ENCODE results near the gene FCER1A.
A peak's percentile ranks its signal among the peaks of the same experiment; 100 is the strongest.

FCER1A gene

GRCh38 chr1:159315381-159315780 lies 13.2 kb downstream of the FCER1A start:
- Histone ChIP-seq H3K4me1 (ENCODE audit: control extremely low read depth in 1 of 4, control insufficient read depth in 4 of 4, insufficient read depth in 4 of 4, low read length in 3 of 4) (peaks cover 0 to 10% (median 6%) of the 10 kb centered on the region in 4 experiments), H3K9me3 (ENCODE audit: control extremely low read depth in 1 of 5, control insufficient read depth in 4 of 5, insufficient read depth in 2 of 5, low read depth in 1 of 5, low read length in 4 of 5) (no peaks in the 10 kb centered on the region), H3K4me3 (ENCODE audit: control insufficient read depth in 1 of 7, extremely low read depth in 1 of 7, insufficient read depth in 4 of 7, low read depth in 2 of 7, low read length in 6 of 7) (no peak overlapping the region), H3K27ac (ENCODE audit: insufficient read depth in 1 of 2, low read depth in 1 of 2, low read length in 2 of 2, poor library complexity in 1 of 2, severe bottlenecking in 2 of 2) (no peak overlapping the region), H3K36me3 (ENCODE audit: control insufficient read depth in 4 of 4, insufficient read depth in 4 of 4, low read length in 3 of 4) (no peaks in the 10 kb centered on the region), H3K27me3 (replicated peaks in 2 of 5; ENCODE audit: control insufficient read depth in 4 of 5, insufficient read depth in 5 of 5, low read length in 4 of 5) (no peaks in the 10 kb centered on the region)
- ChIA-PET CTCF (no interaction called here), POLR2A (no interaction called here)
- peak; percentile 22 to 76 (median 64) for DNase-seq

- peaks cover 0 to 3% (median 0%) of the 10 kb centered on the region in 5 experiments for H3K9me3 ChIP-seq (ENCODE audit: control extremely low read depth in 1 of 5, control insufficient read depth in 4 of 5, insufficient read depth in 2 of 5, low read depth in 1 of 5, low read length in 4 of 5)
- H3K4me1 ChIP-seq (ENCODE audit: control extremely low read depth in 1 of 4, control insufficient read depth in 4 of 4, insufficient read depth in 4 of 4, low read length in 3 of 4), result peaks cover 0 to 10% (median 6%) of the 10 kb centered on the region in 4 experiments
- no peaks in the 10 kb centered on the region for H3K36me3 ChIP-seq (ENCODE audit: control insufficient read depth in 4 of 4, insufficient read depth in 4 of 4, low read length in 3 of 4)
- H3K27ac ChIP-seq (ENCODE audit: insufficient read depth in 1 of 2, low read depth in 1 of 2, low read length in 2 of 2, poor library complexity in 1 of 2, severe bottlenecking in 2 of 2), result no peak overlapping the region
- H3K27me3 ChIP-seq (replicated peaks in 2 of 5; ENCODE audit: control insufficient read depth in 4 of 5, insufficient read depth in 5 of 5, low read length in 4 of 5), result no peaks in the 10 kb centered on the region
- 90% methylated on average over 4 of the region's 8 CpGs for WGBS (ENCODE audit: insufficient coverage)
- no peak for DNase-seq
- ChIA-PET CTCF (interaction anchor here (0.7 kb wide), 1 partner anchor 79 kb away, joined by 3 read pairs; no protein-coding TSS in a partner anchor), POLR2A (no interaction called here)
- H3K4me3 ChIP-seq (ENCODE audit: control insufficient read depth in 1 of 7, extremely low read depth in 1 of 7, insufficient read depth in 4 of 7, low read depth in 2 of 7, low read length in 6 of 7), result no peak overlapping the region
These were observed 16.8 kb downstream of the FCER1A start for GRCh38 chr1:159318784-159319551.

GRCh38 chr1:159334797-159335196 lies 32.7 kb downstream of the FCER1A start:
- peaks cover 0 to 1% (median 0%) of the 10 kb centered on the region in 5 experiments for H3K9me3 ChIP-seq (ENCODE audit: control extremely low read depth in 1 of 5, control insufficient read depth in 4 of 5, insufficient read depth in 2 of 5, low read depth in 1 of 5, low read length in 4 of 5)
- H3K4me3 ChIP-seq (ENCODE audit: control insufficient read depth in 1 of 7, extremely low read depth in 1 of 7, insufficient read depth in 4 of 7, low read depth in 2 of 7, low read length in 6 of 7), result no peak overlapping the region
- H3K27me3 ChIP-seq (replicated peaks in 2 of 5; ENCODE audit: control insufficient read depth in 4 of 5, insufficient read depth in 5 of 5, low read length in 4 of 5), result no peaks in the 10 kb centered on the region
- 43% methylated on average over 1 of the region's 2 CpGs for WGBS (ENCODE audit: insufficient coverage)
- ChIA-PET POLR2A (no interaction called here), CTCF (no interaction called here)
- H3K4me1 ChIP-seq (ENCODE audit: control extremely low read depth in 1 of 4, control insufficient read depth in 4 of 4, insufficient read depth in 4 of 4, low read length in 3 of 4), result no peaks in the 10 kb centered on the region
- no peaks in the 10 kb centered on the region for H3K36me3 ChIP-seq (ENCODE audit: control insufficient read depth in 4 of 4, insufficient read depth in 4 of 4, low read length in 3 of 4)
- H3K27ac ChIP-seq (ENCODE audit: insufficient read depth in 1 of 2, low read depth in 1 of 2, low read length in 2 of 2, poor library complexity in 1 of 2, severe bottlenecking in 2 of 2), result no peak overlapping the region
- DNase-seq, result no peak

DNA sequence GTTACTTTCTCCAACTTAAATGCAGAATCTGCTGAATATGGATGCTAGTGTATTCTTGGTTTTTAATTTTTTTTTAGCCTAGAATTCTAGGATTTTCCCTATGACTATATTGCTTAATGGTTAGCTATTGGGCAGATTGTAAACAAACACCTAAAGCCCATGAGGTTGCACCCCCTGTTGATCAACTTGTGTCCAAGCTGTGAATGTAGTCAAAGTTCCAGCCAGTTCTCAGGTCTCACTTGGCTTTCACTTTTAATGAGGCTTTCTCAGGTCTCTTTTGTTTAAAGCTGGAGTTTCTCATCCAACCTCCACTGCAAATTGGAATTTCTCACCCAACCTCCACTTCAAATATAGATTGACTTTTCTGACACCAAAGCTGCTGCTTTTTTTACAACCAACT lies 35.9 kb downstream of the FCER1A start:
- Histone ChIP-seq H3K4me1 (ENCODE audit: control extremely low read depth in 1 of 4, control insufficient read depth in 4 of 4, insufficient read depth in 4 of 4, low read length in 3 of 4) (peaks cover 0 to 3% (median 0%) of the 10 kb centered on the region in 4 experiments), H3K4me3 (ENCODE audit: control insufficient read depth in 1 of 7, extremely low read depth in 1 of 7, insufficient read depth in 4 of 7, low read depth in 2 of 7, low read length in 6 of 7) (no peak overlapping the region), H3K9me3 (ENCODE audit: control extremely low read depth in 1 of 5, control insufficient read depth in 4 of 5, insufficient read depth in 2 of 5, low read depth in 1 of 5, low read length in 4 of 5) (no peaks in the 10 kb centered on the region), H3K27ac (ENCODE audit: insufficient read depth in 1 of 2, low read depth in 1 of 2, low read length in 2 of 2, poor library complexity in 1 of 2, severe bottlenecking in 2 of 2) (no peak overlapping the region), H3K27me3 (replicated peaks in 2 of 5; ENCODE audit: control insufficient read depth in 4 of 5, insufficient read depth in 5 of 5, low read length in 4 of 5) (no peaks in the 10 kb centered on the region), H3K36me3 (ENCODE audit: control insufficient read depth in 4 of 4, insufficient read depth in 4 of 4, low read length in 3 of 4) (no peaks in the 10 kb centered on the region)
- no peak for DNase-seq
- POLR2A ChIA-PET, result no interaction called here
- CTCF ChIA-PET, result no interaction called here

GRCh38 chr1:159339536-159339935 lies 37.4 kb downstream of the FCER1A start:
- H3K27me3 ChIP-seq (replicated peaks in 2 of 5; ENCODE audit: control insufficient read depth in 4 of 5, insufficient read depth in 5 of 5, low read length in 4 of 5), result no peaks in the 10 kb centered on the region
- no CpG with 5 or more reads among the region's 1 CpG for WGBS (ENCODE audit: insufficient coverage)
- H3K4me3 ChIP-seq (ENCODE audit: control insufficient read depth in 1 of 7, extremely low read depth in 1 of 7, insufficient read depth in 4 of 7, low read depth in 2 of 7, low read length in 6 of 7), result no peak overlapping the region
- no peak overlapping the region for H3K27ac ChIP-seq (ENCODE audit: insufficient read depth in 1 of 2, low read depth in 1 of 2, low read length in 2 of 2, poor library complexity in 1 of 2, severe bottlenecking in 2 of 2)
- DNase-seq, result peak in 1 of 3 donors; percentile 13
- CTCF ChIA-PET, result no interaction called here
- H3K36me3 ChIP-seq (ENCODE audit: control insufficient read depth in 4 of 4, insufficient read depth in 4 of 4, low read length in 3 of 4), result no peaks in the 10 kb centered on the region
- POLR2A ChIA-PET, result no interaction called here
- no peaks in the 10 kb centered on the region for H3K9me3 ChIP-seq (ENCODE audit: control extremely low read depth in 1 of 5, control insufficient read depth in 4 of 5, insufficient read depth in 2 of 5, low read depth in 1 of 5, low read length in 4 of 5)
- peaks cover 0 to 3% (median 0%) of the 10 kb centered on the region in 4 experiments for H3K4me1 ChIP-seq (ENCODE audit: control extremely low read depth in 1 of 4, control insufficient read depth in 4 of 4, insufficient read depth in 4 of 4, low read length in 3 of 4)

DNA sequence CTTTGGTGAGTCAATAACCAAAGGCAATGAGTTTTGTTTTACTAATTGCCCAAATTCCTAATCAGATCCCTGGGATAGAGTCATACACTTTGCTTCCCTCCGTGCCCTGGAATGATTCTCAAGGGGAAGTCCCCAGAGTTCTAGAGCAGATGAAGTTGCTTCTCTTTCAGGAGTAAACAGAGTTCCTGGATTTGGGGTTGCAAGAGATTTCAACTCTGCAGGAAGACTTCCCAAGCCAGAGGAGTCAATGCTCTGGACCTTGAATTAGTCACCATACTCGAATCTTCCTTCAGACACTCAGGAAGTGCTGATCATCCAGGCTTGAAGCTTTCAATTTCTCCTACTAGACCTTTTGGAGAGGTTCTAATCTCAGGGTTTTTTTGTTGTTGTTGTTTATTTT lies 39.6 kb downstream of the FCER1A start:
- no peaks in the 10 kb centered on the region for H3K36me3 ChIP-seq (ENCODE audit: control insufficient read depth in 4 of 4, insufficient read depth in 4 of 4, low read length in 3 of 4)
- CTCF ChIA-PET, result interaction anchor here (0.9 kb wide), 1 partner anchor 9 kb away, joined by 4 read pairs; no protein-coding TSS in a partner anchor
- H3K27ac ChIP-seq (ENCODE audit: insufficient read depth in 1 of 2, low read depth in 1 of 2, low read length in 2 of 2, poor library complexity in 1 of 2, severe bottlenecking in 2 of 2), result no peak overlapping the region
- no peak overlapping the region for H3K4me3 ChIP-seq (ENCODE audit: control insufficient read depth in 1 of 7, extremely low read depth in 1 of 7, insufficient read depth in 4 of 7, low read depth in 2 of 7, low read length in 6 of 7)
- peaks cover 0 to 3% (median 0%) of the 10 kb centered on the region in 4 experiments for H3K4me1 ChIP-seq (ENCODE audit: control extremely low read depth in 1 of 4, control insufficient read depth in 4 of 4, insufficient read depth in 4 of 4, low read length in 3 of 4)
- POLR2A ChIA-PET, result no interaction called here
- H3K9me3 ChIP-seq (ENCODE audit: control extremely low read depth in 1 of 5, control insufficient read depth in 4 of 5, insufficient read depth in 2 of 5, low read depth in 1 of 5, low read length in 4 of 5), result no peaks in the 10 kb centered on the region
- DNase-seq, result no peak
- no CpG with 5 or more reads among the region's 2 CpGs for WGBS (ENCODE audit: insufficient coverage)
- no peaks in the 10 kb centered on the region for H3K27me3 ChIP-seq (replicated peaks in 2 of 5; ENCODE audit: control insufficient read depth in 4 of 5, insufficient read depth in 5 of 5, low read length in 4 of 5)

- Histone ChIP-seq H3K27ac (ENCODE audit: insufficient read depth in 1 of 2, low read depth in 1 of 2, low read length in 2 of 2, poor library complexity in 1 of 2, severe bottlenecking in 2 of 2) (no peak overlapping the region), H3K4me1 (ENCODE audit: control extremely low read depth in 1 of 4, control insufficient read depth in 4 of 4, insufficient read depth in 4 of 4, low read length in 3 of 4) (peaks cover 0 to 3% (median 0%) of the 10 kb centered on the region in 4 experiments), H3K9me3 (ENCODE audit: control extremely low read depth in 1 of 5, control insufficient read depth in 4 of 5, insufficient read depth in 2 of 5, low read depth in 1 of 5, low read length in 4 of 5) (no peaks in the 10 kb centered on the region), H3K36me3 (ENCODE audit: control insufficient read depth in 4 of 4, insufficient read depth in 4 of 4, low read length in 3 of 4) (no peaks in the 10 kb centered on the region), H3K27me3 (replicated peaks in 2 of 5; ENCODE audit: control insufficient read depth in 4 of 5, insufficient read depth in 5 of 5, low read length in 4 of 5) (no peaks in the 10 kb centered on the region), H3K4me3 (ENCODE audit: control insufficient read depth in 1 of 7, extremely low read depth in 1 of 7, insufficient read depth in 4 of 7, low read depth in 2 of 7, low read length in 6 of 7) (no peak overlapping the region)
- CTCF ChIA-PET, result interaction anchor here (1.3 kb wide), 1 partner anchor 32 kb away, joined by 3 read pairs; no protein-coding TSS in a partner anchor
- no CpG with 5 or more reads among the region's 4 CpGs for WGBS (ENCODE audit: insufficient coverage)
- no peak for DNase-seq
- POLR2A ChIA-PET, result no interaction called here
These were observed 40.8 kb downstream of the FCER1A start for GRCh38 chr1:159342761-159343425.

Data from common myeloid progenitor, CD34-positive (primary cell).